CD4-positive, alpha-beta T cell treated with Interleukin-6 at 100 ng/mL for 8 hours (primary cell): Measurements from ENCODE around the gene GAS7.
A peak's percentile ranks its signal among the peaks of the same experiment; 100 is the strongest.

Source experiments
- DNase-seq: peaks from one replicate; pipeline ENCODE4 v3.0.0-alpha.2; 2020; ENCODE audit warnings: mixed read lengths, low spot score

Gene GAS7

DNA sequence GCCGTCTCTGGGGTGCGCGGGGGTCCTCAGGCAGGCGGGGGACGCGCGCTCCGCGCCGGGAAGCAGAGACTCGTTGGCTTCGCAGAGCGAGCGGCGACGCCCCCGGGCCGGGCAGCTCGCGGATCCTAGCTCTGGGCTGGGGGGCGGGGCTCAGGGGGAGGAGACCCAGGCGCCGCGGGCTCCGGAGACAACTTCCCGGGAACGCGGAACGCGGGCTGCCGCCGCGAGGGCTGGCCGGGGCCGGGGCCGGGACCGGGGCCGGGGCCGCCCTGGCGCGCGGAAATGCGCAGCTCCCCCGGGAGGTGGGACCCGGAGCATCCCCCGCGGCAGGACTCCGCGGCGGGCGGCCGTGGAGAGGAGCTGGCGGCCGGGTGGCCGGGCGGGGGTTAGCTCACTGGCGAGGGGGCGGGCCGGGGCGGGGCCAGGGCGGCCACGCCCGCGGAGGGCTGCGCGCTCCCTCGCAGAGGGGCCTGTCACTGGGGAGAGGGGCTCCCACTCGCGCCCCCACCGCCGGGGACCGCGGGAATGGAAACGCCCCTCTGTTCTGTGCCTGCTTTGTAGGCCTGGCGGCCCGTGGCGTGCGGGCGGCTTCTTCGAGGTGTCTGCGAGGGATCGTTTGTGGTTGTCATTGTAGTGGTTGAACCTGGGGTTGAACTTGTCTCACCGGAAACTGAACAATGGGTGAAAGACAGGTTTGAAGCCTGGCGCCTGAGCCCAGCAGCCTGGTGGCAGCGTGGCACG lies at the start of gene GAS7:
GAS7 (minus strand) TSS at position 98 of the 741 bp plus-strand sequence.
- peak; percentile 15 for DNase-seq

DNA sequence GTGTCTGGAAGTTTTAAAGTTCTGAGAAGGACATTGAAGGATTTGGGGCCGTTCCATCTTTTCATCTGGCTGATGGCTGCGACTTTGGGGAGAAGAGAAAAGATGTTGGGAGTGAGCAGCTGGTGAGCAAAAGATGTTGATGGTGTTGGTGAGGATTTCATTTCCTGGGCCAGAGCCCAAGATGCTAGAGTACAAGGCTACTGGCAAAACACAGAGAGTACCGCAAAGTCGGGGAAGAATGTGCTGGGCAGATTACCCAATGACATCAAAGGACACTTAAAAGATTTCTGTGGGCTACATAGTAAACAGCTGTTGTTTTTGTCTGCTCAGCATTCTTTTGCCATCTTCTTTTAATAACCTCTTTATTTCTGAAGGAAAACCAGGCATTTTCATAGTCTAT lies 49.4 kb upstream of the GAS7 start:
- no peak for DNase-seq

DNA sequence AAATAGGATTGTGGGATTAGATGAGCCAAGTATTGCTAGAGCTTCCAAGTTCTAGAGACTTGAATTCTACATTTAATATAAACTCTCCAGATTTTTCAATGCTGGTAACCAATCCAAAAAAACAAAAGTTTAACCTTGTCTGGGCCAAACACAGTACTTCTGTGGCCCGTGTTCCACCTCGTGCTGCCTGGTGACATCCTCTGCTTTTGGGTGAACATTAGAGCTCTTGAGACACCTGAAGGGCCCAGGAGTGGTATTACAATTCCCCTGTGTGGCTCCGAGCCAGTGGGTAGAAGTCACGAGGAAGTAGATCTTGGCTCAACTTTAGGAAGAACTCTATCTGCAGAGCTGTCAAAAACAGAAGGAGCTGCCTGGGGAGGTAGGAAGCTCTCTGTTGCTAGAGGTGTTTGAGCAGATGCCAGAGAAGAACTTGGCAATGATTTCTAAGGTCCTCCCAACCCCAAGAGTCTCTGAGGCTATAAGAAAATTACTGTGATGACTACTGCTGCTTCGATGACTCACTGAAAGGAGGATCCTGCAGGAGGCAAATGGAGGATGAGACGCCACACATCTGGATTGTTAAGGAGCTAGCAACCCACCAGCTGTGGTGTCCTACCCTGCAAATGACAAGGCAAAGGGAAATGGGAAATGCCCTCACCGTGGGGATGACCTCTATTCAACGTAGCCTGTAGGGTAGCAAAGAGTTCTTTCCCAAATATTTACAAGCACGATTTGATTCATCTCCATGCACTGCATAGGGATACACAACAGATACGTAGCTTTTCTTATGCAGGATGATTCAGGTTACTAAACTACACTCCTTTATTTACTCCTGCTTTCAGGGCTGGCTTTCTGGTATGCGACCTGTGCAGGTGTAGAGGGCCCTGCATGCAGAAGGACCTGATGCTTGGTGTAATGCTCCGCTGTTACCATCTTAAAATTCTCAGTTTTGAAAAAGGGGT lies 45.8 kb upstream of the GAS7 start:
- DNase-seq: no peak

DNA sequence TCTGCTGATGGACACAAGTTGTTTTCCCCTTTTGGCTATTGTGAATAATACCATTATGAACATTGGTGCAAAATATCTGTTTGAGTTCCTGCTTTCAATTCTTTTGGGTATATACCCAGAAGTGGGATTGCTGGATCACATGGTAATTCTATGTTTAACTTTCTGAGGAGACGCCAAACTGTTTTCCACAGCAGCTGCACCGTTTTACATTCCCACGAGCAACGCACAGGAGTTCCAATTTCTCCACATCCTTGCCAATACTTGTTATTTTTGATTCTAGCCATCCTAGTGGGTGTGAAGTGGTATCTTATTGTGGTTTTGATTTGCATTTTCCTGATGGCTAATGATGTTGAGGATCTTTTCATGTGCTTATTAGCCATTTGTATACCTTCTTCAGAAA lies 43.4 kb upstream of the GAS7 start:
- DNase-seq: no peak

DNA sequence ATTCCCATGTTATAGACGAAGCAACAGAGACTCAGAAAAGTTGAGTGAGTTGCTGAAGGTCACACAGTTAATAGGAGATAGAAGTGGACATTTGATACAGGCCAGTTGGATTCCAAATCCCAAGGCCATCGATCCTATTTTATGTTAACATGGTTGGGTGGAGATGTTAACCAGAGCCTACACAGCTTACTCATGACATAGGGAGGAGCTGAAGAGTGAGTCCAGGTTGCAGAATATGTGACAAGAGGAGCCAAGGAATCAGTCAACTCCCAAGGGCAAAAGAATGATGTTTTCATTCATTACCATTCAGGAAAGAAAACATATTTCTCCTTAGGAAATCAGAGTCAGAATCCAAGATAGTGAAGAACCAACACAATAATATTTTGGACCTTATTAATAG lies 40.3 kb upstream of the GAS7 start:
- no peak for DNase-seq

DNA sequence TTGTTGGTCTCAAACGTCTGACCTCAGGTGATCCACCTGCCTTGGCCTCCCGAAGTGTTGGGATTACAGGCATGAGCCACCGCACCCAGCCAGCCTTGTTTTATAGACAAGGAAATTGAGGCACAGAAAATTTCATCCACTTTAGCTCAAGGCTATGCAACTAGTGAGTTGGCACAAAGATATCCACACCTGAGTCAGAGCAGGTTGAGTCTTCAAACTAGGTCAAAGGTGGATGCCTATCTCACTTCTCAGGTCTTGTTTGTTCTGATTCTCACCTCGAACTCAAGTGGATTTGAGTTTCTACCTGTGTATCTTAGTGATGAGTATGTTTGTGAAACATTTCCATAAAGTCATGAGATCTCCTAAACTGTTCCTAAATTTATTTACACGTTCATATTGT lies 35.6 kb upstream of the GAS7 start:
- no peak for DNase-seq

DNA sequence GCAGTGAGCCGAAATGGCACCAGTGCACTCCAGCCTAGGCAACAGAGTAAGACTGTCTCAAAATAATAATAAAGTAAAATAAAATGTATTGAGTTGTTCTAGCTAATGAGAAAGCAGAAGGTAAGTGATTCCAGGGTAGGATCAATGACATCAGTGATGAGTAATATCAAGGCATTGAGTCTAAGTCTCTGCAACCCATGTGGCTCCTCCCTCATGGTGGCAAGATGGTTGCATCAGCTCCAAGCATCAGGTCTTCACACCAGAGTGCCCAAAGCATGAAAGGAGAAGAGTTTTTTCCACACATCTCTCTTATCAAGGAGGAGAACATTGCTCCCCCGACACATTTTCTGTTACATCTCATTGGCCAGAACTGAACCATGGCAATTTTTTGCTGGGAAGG lies 34.8 kb upstream of the GAS7 start:
- DNase-seq: no peak

DNA sequence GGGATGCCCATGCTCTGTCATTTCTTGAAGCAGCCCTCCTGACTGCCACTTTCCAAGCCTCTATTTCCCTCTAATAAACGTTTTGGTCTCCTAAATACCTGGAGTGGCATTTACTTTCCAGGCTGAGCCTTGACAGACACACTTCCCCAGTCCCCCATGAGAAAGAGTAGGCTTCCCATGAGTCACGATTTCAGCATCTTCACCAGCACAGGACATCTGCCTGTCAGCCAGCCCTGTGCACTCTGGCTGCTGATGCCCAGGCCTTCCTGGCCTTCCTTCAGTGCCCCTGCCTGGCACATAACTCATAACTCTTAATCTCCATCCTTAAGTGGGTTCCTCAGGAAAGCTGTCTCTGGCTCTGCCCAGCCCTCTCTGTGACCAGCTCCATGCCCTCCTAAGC lies 30.8 kb upstream of the GAS7 start:
- DNase-seq: no peak

DNA sequence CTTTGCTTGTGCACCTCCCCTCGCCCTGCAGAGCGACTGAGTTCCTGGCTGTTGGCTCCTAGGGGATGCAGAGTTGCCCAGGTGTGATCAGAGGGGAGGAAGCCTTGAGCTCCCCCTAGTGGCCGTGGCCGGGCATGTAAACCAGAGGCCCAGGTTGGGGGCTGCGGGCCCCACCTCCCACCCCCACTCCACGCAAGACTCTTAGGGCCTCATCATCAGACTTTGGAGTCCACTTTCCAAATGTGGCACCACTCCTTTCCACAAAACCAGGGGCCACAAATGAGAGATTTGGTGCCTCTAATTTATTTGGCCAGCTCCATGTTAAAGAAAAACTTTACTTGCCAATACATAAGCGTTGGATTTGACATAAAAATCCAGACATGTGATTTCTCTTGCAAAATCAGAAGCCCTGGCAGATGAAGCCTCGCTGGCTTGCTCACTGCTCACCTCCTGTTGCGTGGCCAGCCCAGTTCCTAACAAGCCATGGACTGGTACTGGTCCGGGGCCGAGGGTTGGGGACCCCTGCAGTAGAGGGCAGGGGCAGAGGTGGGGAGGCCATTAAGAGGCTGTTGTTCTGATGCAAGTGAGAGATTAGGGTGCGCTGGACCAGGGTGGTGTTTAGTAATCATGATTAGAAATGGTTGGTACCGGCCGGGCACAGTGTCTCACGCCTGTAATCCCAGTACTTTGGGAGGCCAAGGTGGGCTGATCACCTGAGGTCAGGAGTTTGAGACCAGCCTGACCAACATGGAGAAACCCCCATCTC lies 28.7 kb upstream of the GAS7 start:
- peak; percentile 5 for DNase-seq

DNA sequence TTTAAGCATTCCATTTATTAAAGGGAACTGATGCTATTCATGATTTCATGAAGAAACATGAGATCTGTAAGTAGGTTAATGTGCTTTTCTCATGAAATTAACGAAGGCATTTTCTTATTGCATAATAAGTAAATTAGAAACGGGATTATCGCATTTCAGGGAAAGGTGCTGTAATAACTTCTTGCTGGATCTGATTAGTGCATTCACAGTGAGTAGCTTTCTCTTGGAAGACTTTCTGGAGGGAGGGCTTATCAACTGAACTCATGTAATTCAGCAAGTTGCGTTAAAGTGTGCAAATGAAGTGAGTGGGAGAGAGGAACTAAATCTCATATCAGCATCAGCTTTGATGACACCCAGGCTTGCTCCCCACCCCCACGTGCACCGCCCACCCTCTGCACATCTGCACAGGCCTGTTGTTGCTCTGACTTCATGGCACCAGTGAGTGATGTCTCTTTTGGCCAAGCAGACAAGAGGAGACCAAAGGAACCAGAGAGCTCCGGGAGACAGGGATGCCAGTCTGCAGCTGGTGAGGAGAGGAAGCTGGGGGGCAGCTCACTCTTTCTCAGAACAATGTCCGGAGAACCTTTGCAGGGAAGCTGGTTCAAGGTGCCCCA lies 26.3 kb upstream of the GAS7 start:
- no peak for DNase-seq

DNA sequence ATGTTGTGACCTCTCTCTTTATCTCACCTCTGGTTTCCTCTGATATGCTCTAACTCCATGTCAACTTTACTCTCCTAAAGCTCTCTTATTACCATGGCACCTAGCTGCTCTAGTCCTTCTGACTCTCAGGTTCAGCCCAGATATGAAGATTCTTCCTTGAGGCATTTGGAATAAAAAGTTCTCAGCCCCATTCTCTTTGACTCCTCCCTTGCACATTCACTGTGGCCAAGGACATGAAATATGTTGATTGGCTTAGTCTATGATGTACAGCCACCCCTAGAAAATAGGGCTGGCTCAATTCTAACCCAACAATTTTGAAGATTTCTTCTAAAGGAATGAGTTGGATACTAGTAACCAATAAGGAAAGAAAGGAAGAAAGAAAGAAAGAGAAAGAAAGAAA lies 20.8 kb upstream of the GAS7 start:
- no peak for DNase-seq

DNA sequence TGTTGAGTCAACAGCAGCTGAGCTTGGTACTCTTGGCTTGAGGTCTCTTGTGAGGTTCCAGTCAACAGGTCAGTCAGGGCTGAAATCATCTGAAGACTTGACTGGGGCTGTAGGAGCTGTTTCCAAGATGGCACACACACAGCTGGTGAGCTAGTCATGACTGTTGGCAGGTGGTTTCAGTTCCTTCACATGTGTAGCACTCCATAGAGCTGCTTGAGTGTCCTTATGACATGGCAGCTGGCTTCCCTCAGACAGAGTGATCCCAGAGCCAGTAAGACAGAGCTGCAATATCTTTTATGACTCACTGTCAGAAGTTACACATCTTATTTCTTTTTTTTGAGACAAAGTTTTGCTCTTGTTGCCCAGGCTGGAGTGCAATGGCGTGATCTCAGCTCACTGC lies 19.5 kb upstream of the GAS7 start:
- no peak for DNase-seq

DNA sequence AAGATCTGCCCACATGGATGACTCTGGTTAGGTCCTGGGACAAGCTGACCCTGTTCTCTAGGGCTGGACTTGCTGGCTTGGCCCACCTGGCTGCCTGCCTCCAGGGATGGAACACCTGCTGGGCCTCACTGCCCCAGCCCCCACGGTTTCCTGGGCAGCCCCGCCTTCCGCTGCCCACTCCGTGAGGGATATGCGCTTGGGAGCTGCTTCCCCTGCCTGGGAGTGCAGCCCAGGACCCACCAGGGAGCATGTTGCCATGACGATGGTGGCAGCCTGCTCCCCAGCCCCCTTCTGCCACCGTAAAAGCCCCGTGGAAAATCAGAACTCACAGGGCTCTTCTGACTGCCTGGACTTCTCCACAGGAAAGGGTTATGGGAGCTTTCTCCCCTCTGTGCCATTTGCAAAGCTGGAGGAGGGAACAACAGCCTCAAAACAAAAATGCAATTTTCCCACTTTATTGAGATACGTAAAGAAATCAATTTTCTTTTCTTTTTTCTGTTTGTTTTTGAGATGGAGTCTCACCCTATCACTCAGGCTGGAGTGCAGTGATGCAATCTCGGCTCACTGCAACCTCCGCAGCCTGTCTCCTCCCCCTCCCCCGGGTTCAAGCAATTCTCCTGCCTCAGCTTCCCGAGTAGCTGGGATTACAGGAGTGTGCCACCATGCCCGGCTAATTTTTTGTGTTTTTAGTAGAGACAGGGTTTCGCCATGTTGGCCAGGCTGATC lies 18.0 kb upstream of the GAS7 start:
- DNase-seq: no peak

DNA sequence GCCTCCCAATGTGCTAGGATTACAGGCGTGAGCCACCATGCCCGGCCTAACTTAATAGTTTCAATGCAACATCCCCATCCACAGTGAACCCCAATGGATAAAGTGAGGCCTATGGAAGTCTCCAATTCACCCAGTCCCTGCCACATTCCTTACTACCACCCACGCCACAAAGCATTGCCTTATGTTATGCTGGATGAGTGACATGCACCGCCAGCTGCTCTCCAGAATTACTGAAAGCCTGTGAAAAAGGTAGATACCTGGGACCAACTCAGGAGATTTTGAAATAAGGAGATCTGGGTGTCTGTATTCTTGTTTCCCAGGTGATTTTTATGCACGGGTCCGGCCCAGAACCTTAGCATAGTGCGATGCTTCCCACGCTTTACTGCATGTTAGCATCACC lies 16.9 kb upstream of the GAS7 start:
- no peak for DNase-seq

DNA sequence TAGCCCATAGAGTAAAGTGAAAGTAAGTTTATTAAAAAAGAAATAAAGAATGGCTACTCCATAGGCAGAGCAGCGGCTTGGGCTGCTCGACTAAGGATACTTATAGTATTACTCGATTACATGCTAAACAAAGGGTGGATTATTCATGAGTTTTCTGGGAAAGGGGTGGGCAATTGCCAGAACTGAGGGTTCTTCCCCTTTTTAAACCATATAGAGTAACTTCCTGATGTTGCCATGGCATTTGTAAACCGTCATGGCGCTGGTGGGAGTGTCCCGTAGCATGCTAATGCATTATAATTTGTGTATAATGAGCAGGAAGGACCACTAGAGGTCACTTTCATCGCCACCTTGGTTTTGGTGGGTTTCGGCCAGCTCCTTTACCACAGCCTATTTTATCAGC lies 13.3 kb upstream of the GAS7 start:
- DNase-seq: no peak

DNA sequence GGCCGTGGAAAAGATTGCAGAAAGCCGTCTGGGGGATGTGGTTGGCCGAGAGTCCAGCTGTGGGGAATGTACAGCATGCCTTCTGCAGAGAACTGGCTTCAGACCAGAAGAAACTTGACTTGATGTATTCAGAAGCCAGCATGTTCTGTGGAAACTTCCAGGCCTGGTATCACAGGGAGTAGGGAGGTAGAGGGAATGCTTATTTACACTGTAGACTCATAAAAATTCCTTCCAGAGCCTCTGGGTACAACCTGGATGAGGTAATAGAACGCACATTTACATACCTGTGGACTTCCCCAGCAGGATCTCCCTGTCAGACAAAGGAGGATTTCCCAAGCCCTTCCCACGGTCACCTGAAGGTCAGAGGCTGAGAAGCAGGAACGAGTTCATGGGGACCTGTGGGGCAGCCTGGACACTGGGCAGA lies 11.8 kb upstream of the GAS7 start:
- DNase-seq: no peak

DNA sequence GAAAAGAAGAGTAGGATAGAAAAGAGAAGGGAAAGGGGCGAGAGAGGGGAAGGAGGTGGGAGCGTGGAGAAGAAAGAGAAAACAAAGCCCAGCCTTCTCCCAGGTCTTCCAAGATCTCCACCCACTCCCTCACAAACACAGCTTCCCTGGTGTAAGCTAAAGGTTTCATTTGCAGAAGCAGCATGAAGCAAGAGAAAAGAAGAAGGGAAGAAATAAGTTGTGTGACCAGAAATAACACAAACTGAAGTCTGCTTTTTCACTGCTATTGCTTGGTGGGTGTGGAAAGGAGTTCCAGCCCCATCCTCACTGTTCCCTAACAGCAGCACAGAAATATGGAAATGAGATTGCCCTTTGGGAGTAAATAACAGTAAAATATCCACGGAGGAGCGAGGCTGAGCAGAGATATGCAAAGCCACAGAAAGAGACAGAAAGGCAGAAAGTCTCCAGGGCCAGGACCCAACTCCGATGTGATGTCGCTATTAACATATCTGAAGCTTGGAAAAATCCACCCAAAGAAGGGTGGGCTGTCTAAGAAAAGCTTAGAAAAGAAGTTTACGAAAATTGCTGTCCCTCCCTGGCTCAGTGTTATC lies 10.3 kb upstream of the GAS7 start:
- no peak for DNase-seq

DNA sequence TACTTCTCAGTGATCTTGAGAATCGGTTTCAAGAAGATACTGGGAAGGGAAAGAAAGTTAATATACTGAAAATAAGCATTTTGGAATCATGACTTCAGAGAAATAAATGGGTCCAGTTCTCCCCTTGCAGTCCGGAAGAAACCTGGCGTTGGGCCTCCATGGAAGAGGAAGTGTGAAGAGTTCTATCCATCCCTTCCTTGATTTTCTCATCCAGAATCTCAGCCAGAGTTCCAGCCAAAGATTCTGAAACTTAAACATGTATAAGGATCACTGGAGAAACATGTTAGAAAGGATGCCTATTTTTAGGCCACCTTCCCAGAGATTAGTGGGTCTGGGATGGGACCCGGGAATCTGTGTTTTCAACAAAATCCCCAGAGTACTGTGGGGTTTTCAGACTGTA lies 8.7 kb upstream of the GAS7 start:
- DNase-seq: no peak

DNA sequence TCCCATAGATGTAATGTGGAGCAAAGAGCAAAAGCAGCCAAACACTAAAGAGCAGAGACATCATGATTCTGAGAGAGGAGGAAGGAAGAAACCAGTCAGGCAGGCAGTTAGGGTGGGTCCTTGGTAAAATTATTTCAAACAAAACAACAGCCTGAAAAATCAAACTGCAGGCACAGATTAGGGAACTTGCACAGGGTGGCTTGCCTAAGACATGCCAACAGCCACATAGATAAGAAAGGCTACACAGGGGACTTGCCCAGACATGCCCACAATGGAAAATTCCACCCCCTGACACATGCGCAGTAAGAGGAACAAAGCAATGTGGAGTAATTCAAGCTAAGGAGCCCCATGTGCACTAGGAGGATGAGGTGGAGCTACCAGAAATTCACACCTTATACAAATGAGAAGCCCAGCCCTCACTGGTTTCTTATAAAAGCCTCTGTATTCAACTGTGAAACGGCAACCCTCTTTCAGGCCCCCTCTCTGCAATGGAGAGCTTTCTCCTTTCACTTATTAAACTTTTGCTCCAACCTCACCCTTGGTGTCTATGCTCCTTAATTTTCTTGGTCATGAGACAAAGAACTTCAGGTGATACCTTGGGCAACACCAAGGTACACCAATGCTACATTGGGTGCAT lies 7.3 kb upstream of the GAS7 start:
- DNase-seq: no peak

DNA sequence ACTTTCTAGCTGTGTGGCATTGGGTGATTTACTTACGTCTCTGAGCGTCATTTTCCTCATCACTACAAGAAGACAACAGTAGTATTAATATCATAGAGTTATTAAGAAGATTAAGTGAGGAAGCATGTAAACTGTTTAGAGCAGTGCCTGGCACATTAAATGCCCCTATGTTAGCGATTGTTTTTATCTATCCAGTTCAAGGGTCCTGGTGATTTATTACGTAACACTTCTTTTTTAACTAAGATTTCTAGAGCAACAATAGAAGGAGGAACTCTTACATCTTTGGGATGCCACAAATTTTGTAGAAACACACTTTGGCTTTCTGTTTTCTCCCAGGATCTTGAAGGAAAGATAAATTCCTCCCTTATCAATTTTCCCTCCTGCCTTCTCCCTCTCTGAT lies 3.3 kb upstream of the GAS7 start:
- DNase-seq: no peak

DNA sequence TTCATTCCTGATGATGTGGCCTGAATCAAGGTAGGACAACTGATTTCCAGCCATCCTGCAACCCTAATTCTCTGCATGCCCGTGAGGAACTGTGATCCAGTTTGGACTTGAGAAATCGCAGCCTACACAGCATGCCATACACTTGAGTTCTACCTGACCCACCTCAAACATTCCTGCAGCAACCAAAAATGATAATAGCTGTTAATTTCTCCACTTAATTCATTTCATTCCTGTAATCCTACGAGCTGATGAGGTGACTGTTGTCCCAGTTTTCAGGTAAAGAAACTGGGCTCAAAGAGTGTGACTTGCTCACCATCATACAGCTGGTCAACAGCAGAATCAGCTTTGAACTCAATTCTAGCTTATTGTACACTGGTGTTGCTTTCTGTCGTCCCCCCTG lies 2.2 kb upstream of the GAS7 start:
- DNase-seq: no peak
